Mononuclear cell (primary cell): ENCODE measurements around the gene ZWILCH. TPM values are rescaled to one million over a fixed set of nuclear protein-coding genes. Genes with fewer than 3 reads are reported as not detected.

Source experiments
- H3K27me3 ChIP-seq: 2 replicates; pipeline ENCODE4 v1.6.0; 2011; ENCODE audit warnings: low read length, control low read depth; ENCODE audit not compliant: insufficient read depth
- H3K4me1 ChIP-seq: 2 replicates; pipeline ENCODE4 v1.5.1; 2011; ENCODE audit warnings: mild to moderate bottlenecking, low read length, control low read depth; ENCODE audit not compliant: insufficient read depth
- H3K4me3 ChIP-seq: 2 replicates; pipeline ENCODE4 v1.5.1; 2011; ENCODE audit warnings: mild to moderate bottlenecking, low read length, moderate library complexity
- H3K9me3 ChIP-seq: 2 replicates; pipeline ENCODE4 v1.5.1; 2011; ENCODE audit warnings: low read depth, mild to moderate bottlenecking, control low read depth, low read length
- total RNA-seq: library from RNA; depleted of rRNA; stranded (reverse); fragments of >200 nt; gene quantifications from one replicate; pipeline ENCODE4 v1.2.3, GENCODE V29; 2012

The ZWILCH gene
- total RNA-seq, 1 donor = 10.2 TPM

DNA sequence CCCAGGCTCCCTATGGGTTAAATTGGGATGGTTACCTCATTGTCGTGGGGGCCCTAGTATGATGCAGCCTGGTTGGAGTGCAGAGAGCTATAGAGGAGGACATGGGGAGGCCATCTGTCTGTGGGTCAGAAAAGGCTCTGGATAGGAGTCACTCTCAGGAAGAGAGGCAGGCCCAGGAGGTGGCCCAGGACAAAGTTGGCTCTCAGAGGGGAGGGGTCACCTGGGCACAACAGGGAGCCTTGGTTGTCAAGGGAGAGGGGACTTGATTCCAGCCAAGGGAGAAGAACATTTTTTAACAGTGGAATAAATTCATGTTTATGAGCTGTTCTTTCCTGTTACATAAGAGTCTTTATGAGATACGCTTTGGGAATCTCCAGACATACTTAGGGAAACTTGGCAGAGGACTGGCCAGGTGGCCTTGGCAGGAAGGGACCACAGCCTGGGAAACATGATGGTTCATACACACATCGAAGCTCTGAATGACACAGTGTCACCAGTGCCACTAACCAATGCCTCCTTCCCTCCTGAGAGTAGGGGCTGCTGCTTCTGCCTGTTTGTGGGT is 88.2 kb downstream of the ZWILCH start:
- Histone ChIP-seq H3K9me3 (no peaks in the 10 kb centered on the region), H3K27me3 (no peaks in the 10 kb centered on the region), H3K4me3 (no peak overlapping the region), H3K4me1 (no peaks in the 10 kb centered on the region)

DNA sequence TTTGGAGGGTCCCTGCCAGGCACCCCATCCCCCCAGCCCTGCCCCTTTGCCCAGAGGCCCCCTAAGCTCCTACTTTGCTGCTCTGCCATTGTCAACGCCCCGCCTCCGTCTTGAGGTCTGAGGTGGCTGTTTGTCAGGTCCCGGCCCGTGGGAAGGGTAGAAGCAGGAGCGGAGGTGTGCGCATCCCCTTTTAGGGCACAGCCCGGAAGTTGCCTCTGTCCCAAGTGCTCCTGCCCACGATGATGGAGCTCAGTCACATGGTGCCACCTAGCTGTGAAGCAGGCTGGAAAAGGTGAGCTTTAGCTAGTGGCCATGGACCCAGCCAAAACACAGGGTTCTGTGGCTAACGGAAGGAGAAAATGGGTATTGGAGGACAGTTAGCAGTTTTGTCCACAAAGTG is 89.2 kb downstream of the ZWILCH start:
- H3K4me3 ChIP-seq = no peak overlapping the region
- no peaks in the 10 kb centered on the region for H3K4me1 ChIP-seq
- H3K9me3 ChIP-seq = no peaks in the 10 kb centered on the region
- H3K27me3 ChIP-seq = no peaks in the 10 kb centered on the region

DNA sequence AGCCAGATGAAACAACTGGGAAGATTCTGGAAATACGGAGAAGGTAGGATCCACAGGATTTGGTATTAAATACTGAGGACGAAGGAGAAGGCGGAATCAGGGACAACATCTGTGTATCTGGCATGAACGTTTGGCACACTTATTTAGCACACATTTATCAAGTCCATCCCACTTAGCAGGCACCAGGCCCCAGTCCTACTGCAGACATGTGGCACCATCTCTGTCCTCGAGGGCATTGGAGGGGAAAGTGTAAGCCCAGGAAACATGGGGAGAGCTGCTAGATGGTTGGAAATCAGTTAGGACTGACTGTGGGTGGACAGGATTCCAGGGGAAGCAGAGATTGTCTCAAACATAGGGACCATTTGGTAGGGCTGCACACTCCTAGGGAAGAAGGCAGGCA is 89.7 kb downstream of the ZWILCH start:
- Histone ChIP-seq H3K27me3 (no peaks in the 10 kb centered on the region), H3K9me3 (no peaks in the 10 kb centered on the region), H3K4me1 (no peaks in the 10 kb centered on the region), H3K4me3 (no peak overlapping the region)

DNA sequence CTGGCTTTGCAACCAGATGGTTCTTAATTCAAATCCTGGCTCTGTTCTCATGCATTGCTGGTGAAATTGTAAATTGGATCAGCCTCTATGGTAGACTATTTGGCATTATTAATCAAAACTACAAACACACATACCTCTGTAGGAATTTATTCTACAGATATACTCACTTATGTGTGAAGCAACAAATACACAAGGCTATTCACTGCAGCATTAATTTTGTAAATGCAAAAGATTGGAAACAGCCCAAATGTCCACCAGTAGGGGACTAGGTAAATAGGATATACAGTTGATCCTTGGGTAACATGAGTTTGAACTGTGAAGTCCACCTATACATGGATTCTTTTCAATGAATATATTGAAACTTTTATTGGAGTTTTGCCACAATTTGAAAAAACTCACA is 90.2 kb downstream of the ZWILCH start:
- no peak overlapping the region for H3K4me3 ChIP-seq
- no peaks in the 10 kb centered on the region for H3K4me1 ChIP-seq
- H3K9me3 ChIP-seq = no peaks in the 10 kb centered on the region
- H3K27me3 ChIP-seq = no peaks in the 10 kb centered on the region

DNA sequence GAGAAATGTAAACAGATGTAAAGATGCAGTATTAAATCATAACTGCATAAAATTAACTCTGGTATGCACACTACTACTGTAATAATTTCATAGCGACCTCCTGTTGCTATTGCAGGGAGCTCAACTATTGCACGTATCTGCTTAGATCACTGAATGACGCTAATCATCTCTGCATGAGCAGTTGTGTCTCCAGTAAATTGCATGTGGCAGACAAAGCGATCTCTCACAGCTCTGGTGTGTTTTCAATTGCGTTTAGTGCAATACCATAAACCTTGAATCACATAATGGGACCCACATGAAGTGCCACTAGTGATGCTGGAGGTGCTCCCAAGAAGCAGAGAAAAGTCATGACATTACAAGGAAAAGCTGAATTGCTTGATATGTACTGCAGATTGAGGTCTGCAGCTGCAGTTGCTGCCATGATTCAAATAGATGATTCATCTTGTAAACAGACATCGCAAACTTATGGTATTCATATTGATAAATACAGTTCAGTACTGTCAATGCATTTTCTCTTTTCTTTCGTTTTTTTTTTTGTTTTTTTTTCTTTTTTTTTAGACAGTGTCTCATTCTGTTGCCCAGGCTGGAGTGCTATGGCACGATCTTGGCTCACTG is 90.9 kb downstream of the ZWILCH start:
- Histone ChIP-seq H3K9me3 (no peaks in the 10 kb centered on the region), H3K27me3 (no peaks in the 10 kb centered on the region), H3K4me3 (no peak overlapping the region), H3K4me1 (no peaks in the 10 kb centered on the region)

DNA sequence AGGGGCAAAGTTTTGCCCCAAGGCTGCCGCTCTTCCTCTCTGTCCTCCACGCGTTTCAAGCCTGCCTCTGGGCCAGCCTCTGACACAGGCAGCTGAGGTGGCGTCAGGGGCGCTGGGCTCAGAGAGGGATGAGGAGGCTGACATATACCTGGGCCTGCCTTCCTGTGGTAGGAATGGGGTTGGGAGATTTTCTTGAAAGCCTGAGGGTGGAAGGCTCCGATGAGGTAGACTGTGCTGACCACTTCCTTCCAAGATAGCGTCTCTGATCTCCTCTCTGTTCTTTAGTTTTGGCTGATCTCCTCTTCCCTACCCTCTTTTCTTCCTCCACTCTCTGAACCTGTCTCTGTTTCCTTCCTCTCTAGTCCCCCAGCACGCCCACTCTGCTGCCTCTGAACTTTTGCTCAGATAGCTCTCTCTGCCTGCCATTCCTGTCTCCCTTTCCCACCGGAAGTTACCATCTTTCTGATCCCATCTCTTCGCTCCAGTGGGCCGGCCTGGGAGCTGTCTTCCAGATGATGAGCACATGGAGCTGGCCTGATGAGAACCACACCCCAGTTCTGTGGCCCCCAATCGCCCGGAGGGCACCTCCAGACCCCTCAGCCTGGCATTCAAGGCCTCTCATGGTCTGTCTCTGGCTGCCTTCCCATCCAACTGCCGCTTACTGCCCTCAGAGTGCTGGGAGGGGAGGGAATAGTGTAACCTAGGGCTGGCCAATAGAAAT is 93.1 kb downstream of the ZWILCH start:
- no peaks in the 10 kb centered on the region for H3K9me3 ChIP-seq
- H3K4me3 ChIP-seq = no peak overlapping the region
- no peaks in the 10 kb centered on the region for H3K27me3 ChIP-seq
- no peaks in the 10 kb centered on the region for H3K4me1 ChIP-seq

Other genes starting within 250 kb of the ZWILCH start
- 26.2 TPM for gene DIS3L, start 211.8 kb upstream of the ZWILCH start, total RNA-seq
- 5.5 TPM for gene TIPIN, start 148.6 kb upstream of the ZWILCH start, total RNA-seq
- 25.8 TPM for gene MAP2K1, start 118.4 kb upstream of the ZWILCH start, total RNA-seq
- 23.6 TPM for gene SNAPC5, start 7.6 kb upstream of the ZWILCH start, total RNA-seq
- gene RPL4, start 471 bp upstream of the ZWILCH start, total RNA-seq = 4,966 TPM
- gene LCTL, start 60.7 kb downstream of the ZWILCH start, total RNA-seq = not detected
- 1.9 TPM for gene SMAD6, start 196.9 kb downstream of the ZWILCH start, total RNA-seq